Measurements from ENCODE around the gene LRP8.

The LRP8 gene

DNA sequence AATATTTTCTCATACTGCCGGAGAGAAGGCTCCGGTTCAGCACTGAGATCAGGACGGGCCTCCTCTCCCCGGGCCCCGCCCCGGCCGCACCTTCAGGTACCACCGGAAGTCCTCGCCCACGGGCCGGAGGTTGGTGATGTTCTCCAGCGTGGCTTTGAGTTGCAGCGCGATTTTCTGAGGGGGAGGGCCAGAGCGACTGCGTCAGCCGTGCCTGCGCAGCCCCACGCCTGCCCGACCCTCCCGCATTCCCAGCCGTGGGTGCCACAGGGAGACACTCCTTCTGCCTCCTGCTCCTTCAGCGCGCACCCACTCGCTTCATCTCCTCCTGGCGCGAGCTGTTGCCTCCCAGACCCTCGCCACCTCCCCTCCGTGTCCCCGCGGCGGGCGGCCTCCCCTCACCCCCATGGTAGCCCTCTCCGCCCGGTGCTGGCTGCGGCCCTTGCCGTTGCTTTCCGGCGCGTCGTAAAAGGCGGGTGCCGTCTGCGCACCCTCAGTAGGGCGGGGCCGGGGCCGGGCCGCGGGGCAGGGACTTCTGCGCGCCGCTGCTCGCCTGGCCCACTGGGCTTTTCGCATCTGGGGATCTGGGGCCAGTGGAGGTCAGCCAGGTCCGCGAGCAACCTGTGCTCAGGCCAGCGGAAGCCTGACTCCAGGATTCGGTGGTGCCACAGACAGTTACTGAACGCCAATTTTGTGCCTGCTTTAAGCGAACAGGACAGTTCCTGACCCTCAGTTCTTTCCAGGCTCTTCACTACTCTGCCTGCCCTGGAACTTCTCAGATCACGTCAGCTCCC, 107.5 kb downstream of the LRP8 start, which contains the start of gene CZIB:
Gene CZIB (minus strand): TSS at position 464 of the 791 bp plus-strand sequence. CDS start 59 bp downstream, at position 405.
- Histone ChIP-seq H3F3A (ENCODE audit: low read depth) (no peaks in the 10 kb centered on the region), H3K79me2 (ENCODE audit: insufficient read depth, low read length) (peaks cover 25% of the 10 kb centered on the region)

DNA sequence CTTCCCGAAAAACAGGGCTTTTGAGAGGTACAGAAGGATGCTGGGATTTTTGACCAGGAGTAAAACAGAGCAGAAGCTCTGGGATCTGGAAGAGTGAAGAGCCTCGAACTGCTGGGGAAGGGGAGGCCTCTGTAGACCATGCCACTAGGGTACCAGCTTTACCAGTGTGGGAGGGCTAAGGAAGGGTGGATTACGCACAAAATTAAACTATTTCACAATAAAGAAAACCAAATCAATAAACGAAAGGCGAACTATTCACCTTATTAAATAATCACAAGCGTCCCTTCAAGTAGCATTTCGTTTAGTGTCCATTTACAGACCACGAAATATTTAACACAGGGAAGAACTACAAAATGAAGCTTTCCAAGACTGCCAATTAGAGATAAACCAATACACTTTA, 108.2 kb downstream of the LRP8 start:
- H3K9me3 ChIP-seq (ENCODE audit: insufficient read depth, low read depth, low read length): no peaks in the 10 kb centered on the region
- H3K79me2 ChIP-seq (ENCODE audit: insufficient read depth, low read length): peaks cover 25% of the 10 kb centered on the region
- peak overlapping the region; percentile 72 for H3K4me2 ChIP-seq (ENCODE audit: low read depth, low read length, poor library complexity, severe bottlenecking)
- peaks cover 19% of the 10 kb centered on the region for H3K4me1 ChIP-seq (ENCODE audit: insufficient read depth, low read length, poor library complexity, severe bottlenecking)
- no peaks in the 10 kb centered on the region for H3K27me3 ChIP-seq (ENCODE audit: insufficient read depth, low read length, poor library complexity, severe bottlenecking)
- no peaks in the 10 kb centered on the region for H4K20me1 ChIP-seq (ENCODE audit: insufficient read depth, low read length, poor library complexity, severe bottlenecking)
- peak overlapping the region; percentile 85 for H2AFZ ChIP-seq (ENCODE audit: low read length)
- peak overlapping the region; percentile 88 for H3K9ac ChIP-seq (ENCODE audit: low read depth, low read length, poor library complexity, severe bottlenecking)
- peak overlapping the region; percentile 87 for H3K4me3 ChIP-seq (ENCODE audit: low read length, poor library complexity, severe bottlenecking)
- H3K36me3 ChIP-seq (ENCODE audit: insufficient read depth, low read length): peaks cover under 1% of the 10 kb centered on the region; the same call in 1 of the 2 replicates
- no peaks in the 10 kb centered on the region for H3K9me2 ChIP-seq (replicated peaks; ENCODE audit: low read depth, low read length)
- no peaks in the 10 kb centered on the region for H3F3A ChIP-seq (ENCODE audit: low read depth)
- TF ChIP-seq, protein P1, sequence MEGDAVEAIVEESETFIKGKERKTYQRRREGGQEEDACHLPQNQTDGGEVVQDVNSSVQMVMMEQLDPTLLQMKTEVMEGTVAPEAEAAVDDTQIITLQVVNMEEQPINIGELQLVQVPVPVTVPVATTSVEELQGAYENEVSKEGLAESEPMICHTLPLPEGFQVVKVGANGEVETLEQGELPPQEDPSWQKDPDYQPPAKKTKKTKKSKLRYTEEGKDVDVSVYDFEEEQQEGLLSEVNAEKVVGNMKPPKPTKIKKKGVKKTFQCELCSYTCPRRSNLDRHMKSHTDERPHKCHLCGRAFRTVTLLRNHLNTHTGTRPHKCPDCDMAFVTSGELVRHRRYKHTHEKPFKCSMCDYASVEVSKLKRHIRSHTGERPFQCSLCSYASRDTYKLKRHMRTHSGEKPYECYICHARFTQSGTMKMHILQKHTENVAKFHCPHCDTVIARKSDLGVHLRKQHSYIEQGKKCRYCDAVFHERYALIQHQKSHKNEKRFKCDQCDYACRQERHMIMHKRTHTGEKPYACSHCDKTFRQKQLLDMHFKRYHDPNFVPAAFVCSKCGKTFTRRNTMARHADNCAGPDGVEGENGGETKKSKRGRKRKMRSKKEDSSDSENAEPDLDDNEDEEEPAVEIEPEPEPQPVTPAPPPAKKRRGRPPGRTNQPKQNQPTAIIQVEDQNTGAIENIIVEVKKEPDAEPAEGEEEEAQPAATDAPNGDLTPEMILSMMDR (conservative IDR thresholded peaks at IDR 0.05; ENCODE audit: low read length): no peak
- TF ChIP-seq EZH2phosphoT487 (IDR thresholded peaks at IDR 0.05; ENCODE audit: borderline replicate concordance): no peak

More for the DNA sequence above, 107.5 kb downstream of the LRP8 start, which contains the start of gene CZIB:
- no peak for TF ChIP-seq EZH2phosphoT487 (IDR thresholded peaks at IDR 0.05; ENCODE audit: borderline replicate concordance)
- TF ChIP-seq, protein P1 (conservative IDR thresholded peaks at IDR 0.05; ENCODE audit: low read length): no peak
- H3K9ac ChIP-seq (ENCODE audit: low read depth, low read length, poor library complexity, severe bottlenecking): peak within 1 kb of the TSS; percentile 88
- peak within 1 kb of the TSS; percentile 72 for H3K4me2 ChIP-seq (ENCODE audit: low read depth, low read length, poor library complexity, severe bottlenecking)
- H3K9me3 ChIP-seq (ENCODE audit: insufficient read depth, low read depth, low read length): no peaks in the 10 kb centered on the region
- H4K20me1 ChIP-seq (ENCODE audit: insufficient read depth, low read length, poor library complexity, severe bottlenecking): no peaks in the 10 kb centered on the region
- H3K4me1 ChIP-seq (ENCODE audit: insufficient read depth, low read length, poor library complexity, severe bottlenecking): peaks cover 19% of the 10 kb centered on the region
- no peaks in the 10 kb centered on the region for H3K36me3 ChIP-seq (ENCODE audit: insufficient read depth, low read length)
- H3K9me2 ChIP-seq (replicated peaks; ENCODE audit: low read depth, low read length): no peaks in the 10 kb centered on the region
- H3K27me3 ChIP-seq (ENCODE audit: insufficient read depth, low read length, poor library complexity, severe bottlenecking): no peaks in the 10 kb centered on the region
- H3K4me3 ChIP-seq (ENCODE audit: low read length, poor library complexity, severe bottlenecking): peak within 1 kb of the TSS; percentile 87
- peak within 1 kb of the TSS; percentile 85 for H2AFZ ChIP-seq (ENCODE audit: low read length)

DNA sequence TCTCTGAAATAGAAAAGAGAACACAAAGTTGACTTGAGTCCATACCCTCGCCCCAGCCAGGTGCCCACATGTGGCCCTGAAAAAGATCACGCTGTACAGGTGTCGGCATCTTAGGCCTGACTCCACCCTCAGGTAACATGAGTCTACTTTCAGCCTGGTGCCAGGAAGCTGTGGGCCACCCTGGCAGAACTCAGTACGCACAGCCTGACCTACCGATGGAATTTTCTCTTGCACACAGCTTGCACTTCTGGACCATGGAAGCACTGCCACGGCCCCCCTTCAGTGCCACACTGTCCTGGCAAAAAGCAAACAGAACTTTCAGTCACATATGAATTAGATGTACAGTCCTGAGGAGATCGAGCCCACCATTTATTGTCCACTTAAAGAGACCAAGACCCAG, 109.7 kb downstream of the LRP8 start:
- Histone ChIP-seq H3K9me2 (replicated peaks; ENCODE audit: low read depth, low read length) (no peaks in the 10 kb centered on the region), H3K4me1 (ENCODE audit: insufficient read depth, low read length, poor library complexity, severe bottlenecking) (peaks cover 19% of the 10 kb centered on the region), H4K20me1 (ENCODE audit: insufficient read depth, low read length, poor library complexity, severe bottlenecking) (no peaks in the 10 kb centered on the region), H3K9me3 (ENCODE audit: insufficient read depth, low read depth, low read length) (no peaks in the 10 kb centered on the region), H3K4me2 (ENCODE audit: low read depth, low read length, poor library complexity, severe bottlenecking) (no peak overlapping the region), H3K9ac (ENCODE audit: low read depth, low read length, poor library complexity, severe bottlenecking) (no peak overlapping the region), H3K79me2 (ENCODE audit: insufficient read depth, low read length) (peaks cover 25% of the 10 kb centered on the region), H3K36me3 (ENCODE audit: insufficient read depth, low read length) (peaks cover 12% of the 10 kb centered on the region; the same call in 1 of the 2 replicates), H2AFZ (ENCODE audit: low read length) (no peak overlapping the region), H3K4me3 (ENCODE audit: low read length, poor library complexity, severe bottlenecking) (no peak overlapping the region), H3F3A (ENCODE audit: low read depth) (no peaks in the 10 kb centered on the region), H3K27me3 (ENCODE audit: insufficient read depth, low read length, poor library complexity, severe bottlenecking) (no peaks in the 10 kb centered on the region)
- TF ChIP-seq, protein P1 (conservative IDR thresholded peaks at IDR 0.05; ENCODE audit: low read length): no peak
- TF ChIP-seq EZH2phosphoT487 (IDR thresholded peaks at IDR 0.05; ENCODE audit: borderline replicate concordance): no peak
